GM19452 (cell line): ENCODE measurements around the gene DYNLL1.
A peak's percentile ranks its signal among the peaks of the same experiment; 100 is the strongest.
"Not testable (repeated sequence)": the region's sequence is repeated elsewhere in the genome, so short reads cannot be mapped to it uniquely, and the experiment has no call there.

Source experiments
- ATAC-seq: cut with Tn5 transposase; IDR thresholded peaks from one replicate; pipeline ENCODE4 v1.9.1; 2021; ENCODE audit not compliant: unreplicated experiment

Gene DYNLL1

GRCh38 chr12:120495731-120496412 lies at the start of gene DYNLL1:
DYNLL1 (plus strand) TSS chr12:120496113; CDS start chr12:120496422, 309 bp downstream.
- ATAC-seq: peak; percentile 92

- not testable (repeated sequence) for ATAC-seq
Measured at GRCh38 chr12:120446844-120447178, 49.1 kb upstream of the DYNLL1 start.

- ATAC-seq: no peak
Measured at GRCh38 chr12:120447992-120448391, 47.9 kb upstream of the DYNLL1 start.

GRCh38 chr12:120452524-120452923 lies 43.4 kb upstream of the DYNLL1 start:
- not testable (repeated sequence) for ATAC-seq

GRCh38 chr12:120453060-120453750 lies 42.7 kb upstream of the DYNLL1 start:
- ATAC-seq: no peak

- no peak for ATAC-seq
Measured at GRCh38 chr12:120453977-120454376, 41.9 kb upstream of the DYNLL1 start.

- no peak for ATAC-seq
Measured at GRCh38 chr12:120455302-120455701, 40.6 kb upstream of the DYNLL1 start.

- no peak for ATAC-seq
Measured at GRCh38 chr12:120457133-120457532, 38.8 kb upstream of the DYNLL1 start.

GRCh38 chr12:120460157-120460556 lies 35.8 kb upstream of the DYNLL1 start:
- ATAC-seq: no peak

GRCh38 chr12:120462099-120462640 lies 33.7 kb upstream of the DYNLL1 start:
- ATAC-seq: no peak

GRCh38 chr12:120463712-120464111 lies 32.2 kb upstream of the DYNLL1 start:
- no peak for ATAC-seq

- ATAC-seq: no peak
Measured at GRCh38 chr12:120465756-120466155, 30.2 kb upstream of the DYNLL1 start.

GRCh38 chr12:120466560-120467315 lies 29.2 kb upstream of the DYNLL1 start:
- no peak for ATAC-seq

GRCh38 chr12:120467439-120467838 lies 28.5 kb upstream of the DYNLL1 start:
- no peak for ATAC-seq

- no peak for ATAC-seq
Measured at GRCh38 chr12:120468325-120468820, 27.5 kb upstream of the DYNLL1 start.

GRCh38 chr12:120468821-120469449 lies 27.0 kb upstream of the DYNLL1 start:
- peak; percentile 8 for ATAC-seq

- ATAC-seq: peak; percentile 94
Measured at GRCh38 chr12:120469450-120470149, 26.3 kb upstream of the DYNLL1 start, which contains the start of gene SRSF9. SRSF9 (minus strand) TSS chr12:120469748; CDS start chr12:120469609, 139 bp downstream.

- ATAC-seq: no peak
Measured at GRCh38 chr12:120470150-120470784, 25.6 kb upstream of the DYNLL1 start.

- ATAC-seq: no peak
Measured at GRCh38 chr12:120472521-120472920, 23.4 kb upstream of the DYNLL1 start.
